GM12874 (cell line): Measurements from ENCODE around the gene IFIH1.

Experiments
- TF ChIP-seq, protein P1 (sequence below): IDR thresholded peaks from 2 replicates; pipeline ENCODE4 v1.5.1; 2011; ENCODE audit warnings: low read depth, mild to moderate bottlenecking, control low read depth, low read length, moderate library complexity; ENCODE audit not compliant: insufficient read depth

IFIH1 gene

DNA sequence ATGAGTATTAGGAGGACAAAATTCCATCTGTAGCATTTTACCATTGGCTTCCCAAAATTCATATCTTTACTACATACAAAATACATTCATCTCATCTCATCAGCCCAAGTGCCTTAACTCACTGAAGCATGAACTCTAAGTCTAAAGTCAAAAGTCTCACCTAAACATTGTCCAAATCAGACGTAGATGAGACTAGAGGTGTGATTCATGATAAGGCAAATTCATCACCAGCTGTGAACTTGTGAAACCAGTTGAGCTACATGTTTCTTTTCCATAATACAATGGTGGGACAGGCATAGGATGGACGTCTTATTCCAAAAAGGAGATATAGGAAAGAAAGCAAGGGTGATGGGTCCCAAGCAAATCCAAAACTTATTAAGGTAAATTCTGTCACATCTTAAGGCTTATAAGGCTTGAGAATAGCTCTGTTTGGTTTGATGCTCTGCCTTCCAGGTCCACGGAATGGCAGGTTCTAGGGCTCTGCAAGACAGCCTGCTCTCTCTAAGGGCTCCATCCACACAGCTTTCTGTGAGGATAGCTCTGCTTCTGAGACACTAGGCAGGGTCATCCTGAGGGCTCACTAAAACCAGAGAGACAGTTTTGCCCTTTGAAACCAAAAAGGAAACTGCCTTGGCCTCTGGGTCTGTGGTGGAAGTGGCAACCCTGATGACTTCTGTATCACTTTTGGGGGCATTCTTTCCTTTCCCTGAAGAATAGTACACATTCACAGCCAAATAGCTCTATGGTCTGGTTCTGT is 9.6 kb downstream of the IFIH1 start:
- TF ChIP-seq, protein P1, sequence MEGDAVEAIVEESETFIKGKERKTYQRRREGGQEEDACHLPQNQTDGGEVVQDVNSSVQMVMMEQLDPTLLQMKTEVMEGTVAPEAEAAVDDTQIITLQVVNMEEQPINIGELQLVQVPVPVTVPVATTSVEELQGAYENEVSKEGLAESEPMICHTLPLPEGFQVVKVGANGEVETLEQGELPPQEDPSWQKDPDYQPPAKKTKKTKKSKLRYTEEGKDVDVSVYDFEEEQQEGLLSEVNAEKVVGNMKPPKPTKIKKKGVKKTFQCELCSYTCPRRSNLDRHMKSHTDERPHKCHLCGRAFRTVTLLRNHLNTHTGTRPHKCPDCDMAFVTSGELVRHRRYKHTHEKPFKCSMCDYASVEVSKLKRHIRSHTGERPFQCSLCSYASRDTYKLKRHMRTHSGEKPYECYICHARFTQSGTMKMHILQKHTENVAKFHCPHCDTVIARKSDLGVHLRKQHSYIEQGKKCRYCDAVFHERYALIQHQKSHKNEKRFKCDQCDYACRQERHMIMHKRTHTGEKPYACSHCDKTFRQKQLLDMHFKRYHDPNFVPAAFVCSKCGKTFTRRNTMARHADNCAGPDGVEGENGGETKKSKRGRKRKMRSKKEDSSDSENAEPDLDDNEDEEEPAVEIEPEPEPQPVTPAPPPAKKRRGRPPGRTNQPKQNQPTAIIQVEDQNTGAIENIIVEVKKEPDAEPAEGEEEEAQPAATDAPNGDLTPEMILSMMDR, result no peak

DNA sequence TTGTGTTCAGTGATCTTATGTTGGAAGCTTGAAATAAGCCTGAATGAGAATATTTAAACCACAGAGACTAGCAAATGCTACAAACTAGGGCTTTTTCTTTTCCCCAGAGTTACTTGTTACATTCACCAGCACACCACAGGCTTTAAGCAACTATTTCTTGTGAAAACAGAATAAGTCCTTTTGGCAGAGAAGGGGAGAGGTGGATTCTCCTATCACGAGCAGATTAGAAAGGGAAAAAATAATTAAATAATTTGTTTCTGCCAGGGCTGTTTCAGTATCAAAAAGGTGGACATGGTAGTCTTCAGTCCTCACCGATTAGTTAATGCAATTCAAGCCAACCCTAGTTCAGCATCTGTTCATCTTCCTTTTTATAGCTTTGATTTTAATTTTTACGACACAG is 12.6 kb downstream of the IFIH1 start:
- TF ChIP-seq, protein P1, result no peak

DNA sequence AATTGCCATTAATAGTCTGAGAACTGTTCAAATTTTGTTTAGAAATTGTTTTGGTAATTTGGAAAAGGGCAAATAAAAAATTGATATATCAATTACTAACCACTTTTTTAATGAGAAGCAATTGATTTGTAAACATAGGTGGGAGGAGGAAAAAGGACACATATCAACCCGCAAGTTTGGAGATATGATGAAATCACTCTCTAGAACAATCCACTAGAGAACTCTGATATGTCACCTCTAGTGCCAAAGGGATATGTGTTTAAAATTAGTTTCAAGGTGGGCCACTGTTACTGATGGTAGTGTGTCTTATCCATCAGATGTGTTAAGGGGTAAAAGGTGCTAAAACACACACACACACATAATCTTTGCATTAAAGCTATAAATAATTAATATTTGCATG is 16.6 kb downstream of the IFIH1 start:
- TF ChIP-seq, protein P1, result no peak

DNA sequence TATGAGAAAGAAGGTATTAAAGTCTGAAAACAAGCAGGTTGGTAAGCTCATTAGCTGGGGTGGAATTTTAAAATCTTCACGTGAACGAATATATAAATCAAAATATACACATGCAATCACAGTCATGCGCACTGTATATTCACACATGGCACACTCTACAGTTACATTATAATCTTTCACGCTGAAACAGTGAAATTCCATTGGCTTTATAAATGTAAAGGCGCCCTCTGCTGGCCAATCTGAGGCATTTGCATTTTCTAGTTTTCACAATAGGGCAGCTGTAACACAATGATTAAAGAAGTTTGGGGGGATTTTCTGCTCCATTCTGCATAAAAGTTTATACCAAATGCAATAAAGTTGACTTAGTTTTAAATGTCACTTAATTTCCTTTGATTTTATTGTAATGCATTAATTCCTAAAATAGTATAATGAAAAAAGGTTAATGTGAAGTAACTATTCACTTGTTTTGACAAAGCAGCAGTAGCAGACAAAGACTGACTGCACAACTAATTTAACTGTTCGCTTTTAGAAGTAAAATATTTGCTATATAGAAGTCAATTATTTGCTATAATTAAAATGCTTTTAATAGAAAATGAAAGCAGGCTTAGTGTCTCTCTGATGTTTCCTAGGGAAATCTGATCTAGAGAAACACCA is 17.2 kb downstream of the IFIH1 start:
- TF ChIP-seq, protein P1, result peak; percentile 60; the same call in 1 of the 2 replicates

DNA sequence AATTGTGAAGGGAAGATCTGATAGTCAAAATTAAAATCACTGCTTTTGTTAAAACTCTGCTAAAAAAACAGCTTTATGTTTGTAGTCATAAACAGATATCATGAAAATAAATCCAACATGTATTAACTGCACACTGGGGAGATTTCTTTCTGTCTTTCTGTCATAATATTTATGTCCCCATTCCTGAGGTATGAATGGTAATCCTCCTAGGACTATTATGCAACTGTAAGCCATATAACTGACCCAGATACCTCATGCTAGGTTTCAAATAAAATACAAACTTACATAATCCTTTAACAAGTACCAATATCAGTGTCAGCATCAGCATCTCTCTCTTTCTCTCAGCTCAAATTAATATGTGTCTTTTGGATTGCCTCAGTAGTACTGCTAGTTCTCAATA is 18.2 kb downstream of the IFIH1 start:
- TF ChIP-seq, protein P1, result no peak

DNA sequence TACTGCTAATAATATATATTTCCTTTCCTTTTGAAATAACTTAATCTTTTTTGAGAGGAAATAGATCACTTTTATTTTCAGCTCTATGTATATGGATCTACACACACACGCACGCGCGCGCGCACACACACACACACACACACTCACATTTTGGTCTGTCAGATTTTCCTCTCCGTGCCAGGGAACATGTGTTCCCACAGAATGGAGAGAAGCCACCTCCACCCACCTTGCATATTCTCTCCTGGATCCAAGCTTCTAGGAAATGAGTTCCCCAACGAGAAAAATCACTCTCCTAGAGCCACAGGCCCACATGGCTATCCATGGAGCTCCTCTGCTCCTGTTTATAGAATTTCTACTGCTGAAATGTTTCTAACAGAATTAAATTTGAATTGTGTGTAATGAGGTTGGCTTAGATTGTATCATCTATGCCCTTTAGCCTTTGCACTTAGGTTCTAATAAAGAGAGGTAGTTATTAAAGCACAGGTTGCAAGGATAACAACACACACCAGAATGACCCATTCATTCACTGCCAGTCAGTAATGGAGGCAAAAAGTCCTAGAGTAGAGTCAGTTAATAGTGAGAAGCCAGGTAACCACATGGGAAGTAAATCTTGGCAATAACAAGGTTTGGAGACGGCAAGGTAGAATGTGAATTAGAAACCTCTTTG is 19.7 kb downstream of the IFIH1 start:
- TF ChIP-seq, protein P1, result no peak

DNA sequence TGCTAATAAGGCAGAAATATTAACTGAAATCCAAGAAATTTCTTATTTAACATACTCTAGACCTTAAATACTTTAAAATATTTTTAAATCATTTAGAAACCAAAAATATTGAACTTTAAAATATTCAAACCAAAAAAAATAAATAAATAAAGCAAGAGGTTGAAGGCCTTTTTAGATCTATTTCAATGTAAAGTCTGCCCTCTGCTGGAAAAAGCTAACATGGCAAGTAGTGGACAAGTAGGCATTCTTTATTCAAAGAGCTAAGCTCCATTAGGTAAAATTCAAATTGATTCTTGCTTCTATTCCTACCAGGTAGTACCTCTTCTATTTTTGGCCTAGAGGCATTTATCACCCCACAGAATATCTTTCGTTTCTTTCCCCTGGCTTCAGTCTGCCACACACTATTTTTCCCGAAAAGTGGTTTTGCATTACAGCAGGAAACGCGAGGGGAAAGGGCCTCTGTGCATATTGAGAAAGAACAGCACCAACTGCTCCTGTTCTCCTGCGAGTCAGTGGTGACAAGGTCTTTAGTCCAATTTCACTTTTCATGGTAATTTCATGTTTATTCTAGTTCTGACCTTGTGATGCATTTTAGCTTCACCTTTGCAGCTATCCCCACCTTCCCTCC is 20.4 kb downstream of the IFIH1 start:
- TF ChIP-seq, protein P1, result peak; percentile 53; the same call in 1 of the 2 replicates
